ENCODE measurements around the gene KLF15. TPM values are rescaled to one million over a fixed set of nuclear protein-coding genes. Genes with fewer than 3 reads are reported as not detected.

Gene KLF15
- total and polyA plus RNA-seq, 9 donors, result 13.4 to 83.3 (median 40.0) TPM

- Histone ChIP-seq H3K36me3 (no peaks in the 10 kb centered on the region), H3K4me3 (no peak overlapping the region), H3K27ac (no peak overlapping the region), H3K4me1 (ENCODE audit: insufficient read depth) (peaks cover 3% of the 10 kb centered on the region), H3K9me3 (no peaks in the 10 kb centered on the region), H3K27me3 (no peaks in the 10 kb centered on the region)
- TF ChIP-seq EP300 (IDR thresholded peaks at IDR 0.05) (no peak), CTCF (IDR thresholded peaks at IDR 0.05) (no peak), POLR2A (IDR thresholded peaks at IDR 0.05) (no peak)
- intact Hi-C loops (cut with DNase I), result loop anchor here in 1 of 4 donors (5.0 kb wide), 1 partner anchor 141 kb away; no protein-coding TSS in a partner anchor
- 90 to 91% (median 91%) methylated on average over 13 of the region's 13 CpGs for WGBS, 3 donors
- DNase-seq, result no peak
These were observed 40.6 kb upstream of the KLF15 start for GRCh38 chr3:126397610-126398422.

- DNase-seq, result no peak
- H3K9me3 ChIP-seq, result no peaks in the 10 kb centered on the region
- H3K36me3 ChIP-seq, result no peaks in the 10 kb centered on the region
- no peak overlapping the region for H3K4me3 ChIP-seq
- intact Hi-C loops (cut with DNase I), result loop anchor here in 1 of 4 donors (5.0 kb wide), 1 partner anchor 139 kb away; no protein-coding TSS in a partner anchor
- TF ChIP-seq EP300 (IDR thresholded peaks at IDR 0.05), result no peak
- no peak overlapping the region for H3K27ac ChIP-seq
- 95 to 98% (median 96%) methylated on average over 5 of the region's 5 CpGs for WGBS, 3 donors
- peaks cover 3% of the 10 kb centered on the region for H3K4me1 ChIP-seq (ENCODE audit: insufficient read depth)
- no peaks in the 10 kb centered on the region for H3K27me3 ChIP-seq
These were observed 39.3 kb upstream of the KLF15 start for GRCh38 chr3:126396536-126396935.

GRCh38 chr3:126395846-126396513, 38.8 kb upstream of the KLF15 start:
- no peak for DNase-seq
- no peaks in the 10 kb centered on the region for H3K9me3 ChIP-seq
- peaks cover 3% of the 10 kb centered on the region for H3K4me1 ChIP-seq (ENCODE audit: insufficient read depth)
- WGBS, 3 donors, result 92 to 99% (median 96%) methylated on average over 6 of the region's 6 CpGs
- intact Hi-C loops (cut with DNase I), result loop anchor here in 1 of 4 donors (5.0 kb wide), 1 partner anchor 139 kb away; no protein-coding TSS in a partner anchor
- TF ChIP-seq EP300 (IDR thresholded peaks at IDR 0.05), result no peak
- no peak for TF ChIP-seq POLR2A (IDR thresholded peaks at IDR 0.05)
- TF ChIP-seq CTCF (IDR thresholded peaks at IDR 0.05), result no peak
- no peaks in the 10 kb centered on the region for H3K27me3 ChIP-seq
- no peak overlapping the region for H3K4me3 ChIP-seq
- no peak overlapping the region for H3K27ac ChIP-seq
- H3K36me3 ChIP-seq, result no peaks in the 10 kb centered on the region

- H3K27ac ChIP-seq, result no peak overlapping the region
These were observed 37.7 kb upstream of the KLF15 start for GRCh38 chr3:126394977-126395321.

More at GRCh38 chr3:126394977-126395321, 37.7 kb upstream of the KLF15 start:
- Histone ChIP-seq H3K4me3 (peak overlapping the region; percentile 1), H3K36me3 (no peaks in the 10 kb centered on the region), H3K9me3 (no peaks in the 10 kb centered on the region), H3K27me3 (no peaks in the 10 kb centered on the region), H3K4me1 (ENCODE audit: insufficient read depth) (peaks cover 3% of the 10 kb centered on the region)
- TF ChIP-seq POLR2A (IDR thresholded peaks at IDR 0.05) (no peak), EP300 (IDR thresholded peaks at IDR 0.05) (no peak), CTCF (IDR thresholded peaks at IDR 0.05) (no peak)
- no peak for DNase-seq
- 14 to 23% (median 22%) methylated on average over 22 to 30 of the region's 30 CpGs for WGBS, 3 donors
- intact Hi-C loops (cut with DNase I), result loop anchor here in 2 of 4 donors (5.0 kb wide), 4 partner anchors 133 to 263 kb away; no protein-coding TSS in a partner anchor

Measured in ovary (tissue), 9 donors.